Dedifferentiated amniotic fluid mesenchymal stem cell (primary cell): ENCODE measurements around the gene VPS52.

Source experiments
- DNase-seq: peaks from one replicate; pipeline ENCODE4 v3.0.0-alpha.2; 2016; ENCODE audit errors: extremely low spot score

VPS52 gene

GRCh38 chr6:33211136-33211535, 60.5 kb downstream of the VPS52 start:
- DNase-seq, result no peak

- no peak for DNase-seq
These were observed 61.8 kb downstream of the VPS52 start for GRCh38 chr6:33209856-33210255.

- DNase-seq, result peak; percentile 73
These were observed 63.3 kb downstream of the VPS52 start, which contains the start of gene RING1 for GRCh38 chr6:33208091-33208967. RING1 (plus strand) TSS chr6:33208500; CDS start chr6:33208823, 323 bp downstream.

- DNase-seq, result peak; percentile 66
These were observed 64.1 kb downstream of the VPS52 start for GRCh38 chr6:33207552-33208090.

GRCh38 chr6:33206864-33207551, 64.7 kb downstream of the VPS52 start:
- no peak for DNase-seq

GRCh38 chr6:33206027-33206863, 65.4 kb downstream of the VPS52 start:
- no peak for DNase-seq

GRCh38 chr6:33205191-33206026, 66.3 kb downstream of the VPS52 start:
- no peak for DNase-seq

GRCh38 chr6:33204415-33205190, 67.1 kb downstream of the VPS52 start, which contains the start of gene HSD17B8:
HSD17B8 (plus strand) TSS chr6:33204655; CDS start chr6:33204669, 14 bp downstream.
- peak; percentile 82 for DNase-seq

GRCh38 chr6:33204165-33204414, 67.6 kb downstream of the VPS52 start:
- DNase-seq, result no peak

- DNase-seq, result no peak
These were observed 68.1 kb downstream of the VPS52 start for GRCh38 chr6:33203443-33204164.

- no peak for DNase-seq
These were observed 68.9 kb downstream of the VPS52 start for GRCh38 chr6:33202799-33203198.

GRCh38 chr6:33201935-33202334, 69.7 kb downstream of the VPS52 start:
- no peak for DNase-seq

- no peak for DNase-seq
These were observed 70.5 kb downstream of the VPS52 start for GRCh38 chr6:33201147-33201545.
